GM18868 (cell line): Measurements from ENCODE around the gene FCER1G.
A peak's percentile ranks its signal among the peaks of the same experiment; 100 is the strongest.
"Not testable (repeated sequence)": the region's sequence is repeated elsewhere in the genome, so short reads cannot be mapped to it uniquely, and the experiment has no call there.

Source experiments
- ATAC-seq: cut with Tn5 transposase; IDR thresholded peaks from one replicate; pipeline ENCODE4 v1.9.1; 2021; ENCODE audit warnings: mild to moderate bottlenecking, moderate library complexity; ENCODE audit not compliant: unreplicated experiment

The FCER1G gene

DNA sequence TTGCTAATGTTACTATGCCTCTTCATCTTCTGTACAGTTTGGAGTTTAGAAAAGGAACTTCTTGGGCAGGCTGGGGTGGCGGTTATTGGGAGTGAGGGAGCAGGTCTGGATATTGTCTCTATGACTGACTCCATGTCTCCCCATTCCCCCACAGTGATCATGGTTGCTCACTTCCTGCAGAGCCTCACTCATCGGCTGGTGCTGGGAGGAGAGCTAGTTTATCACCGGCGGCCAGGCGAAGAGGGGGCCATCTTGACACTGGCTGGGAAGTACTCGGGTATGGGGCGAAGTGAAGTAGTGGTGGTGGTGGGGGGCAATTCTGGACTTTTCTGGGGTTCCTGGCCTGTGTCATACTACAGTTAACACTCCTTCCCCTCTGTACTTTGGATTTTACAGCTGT lies 12.9 kb downstream of the FCER1G start:
- ATAC-seq: no peak

DNA sequence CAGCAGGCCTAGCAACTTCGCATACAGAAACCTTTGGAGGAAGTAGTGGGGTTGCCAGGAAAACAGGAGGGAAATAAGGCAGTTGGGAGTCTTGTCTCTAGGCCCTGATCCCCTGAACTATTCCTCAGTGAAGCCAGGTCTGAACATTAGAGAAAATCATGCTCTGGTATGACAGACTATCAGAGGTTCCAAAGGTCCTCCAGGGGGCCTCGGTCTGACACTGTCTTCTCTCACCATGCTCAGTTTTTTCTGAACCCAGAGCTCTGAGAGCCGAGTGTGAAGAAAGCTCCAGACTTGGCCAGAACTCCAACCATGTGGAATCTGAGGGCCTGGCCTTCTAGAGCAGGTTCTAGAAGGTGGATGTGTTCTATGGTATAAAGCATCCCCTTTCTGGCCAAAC lies 14.8 kb downstream of the FCER1G start:
- no peak for ATAC-seq

DNA sequence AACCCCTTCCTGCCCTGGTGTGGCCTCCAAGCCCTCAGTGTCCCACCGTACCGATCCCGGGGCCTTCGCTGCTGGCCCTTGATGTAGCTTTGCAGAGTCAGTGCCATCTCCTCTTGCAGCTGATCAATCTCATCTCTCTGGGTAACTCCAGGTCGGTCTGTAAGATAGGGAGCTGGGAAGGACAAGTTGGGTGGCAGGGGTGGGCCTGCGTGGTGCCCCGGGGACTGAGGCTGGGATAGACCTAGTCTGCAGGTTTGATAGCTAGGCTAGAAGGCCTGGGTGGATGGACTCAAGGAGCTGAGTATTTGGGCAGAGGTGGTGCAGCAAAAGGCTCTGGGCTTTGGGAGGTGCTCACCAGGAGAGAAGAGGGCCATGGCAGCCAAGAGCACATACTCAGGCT lies 15.7 kb downstream of the FCER1G start:
- ATAC-seq: no peak

DNA sequence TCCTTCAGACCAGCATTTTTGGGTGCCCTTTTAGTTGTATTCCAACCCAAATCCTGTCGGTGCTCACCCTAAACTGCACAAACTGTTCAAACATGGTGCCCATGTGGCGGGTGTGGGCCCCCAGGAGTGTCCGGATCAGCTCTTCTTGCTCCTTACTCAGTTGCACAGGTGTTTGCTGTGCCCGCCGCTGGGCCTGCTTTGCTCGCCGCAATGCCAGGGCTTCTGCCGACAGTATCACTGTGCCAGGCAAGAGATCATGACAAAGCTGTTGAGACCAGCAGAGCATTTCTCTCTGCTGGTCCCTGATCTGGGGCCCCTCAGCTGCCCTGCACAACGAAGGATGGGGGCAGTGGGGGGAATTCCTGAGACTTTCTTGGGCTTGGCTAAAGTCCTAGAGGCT lies 18.0 kb downstream of the FCER1G start:
- no peak for ATAC-seq

DNA sequence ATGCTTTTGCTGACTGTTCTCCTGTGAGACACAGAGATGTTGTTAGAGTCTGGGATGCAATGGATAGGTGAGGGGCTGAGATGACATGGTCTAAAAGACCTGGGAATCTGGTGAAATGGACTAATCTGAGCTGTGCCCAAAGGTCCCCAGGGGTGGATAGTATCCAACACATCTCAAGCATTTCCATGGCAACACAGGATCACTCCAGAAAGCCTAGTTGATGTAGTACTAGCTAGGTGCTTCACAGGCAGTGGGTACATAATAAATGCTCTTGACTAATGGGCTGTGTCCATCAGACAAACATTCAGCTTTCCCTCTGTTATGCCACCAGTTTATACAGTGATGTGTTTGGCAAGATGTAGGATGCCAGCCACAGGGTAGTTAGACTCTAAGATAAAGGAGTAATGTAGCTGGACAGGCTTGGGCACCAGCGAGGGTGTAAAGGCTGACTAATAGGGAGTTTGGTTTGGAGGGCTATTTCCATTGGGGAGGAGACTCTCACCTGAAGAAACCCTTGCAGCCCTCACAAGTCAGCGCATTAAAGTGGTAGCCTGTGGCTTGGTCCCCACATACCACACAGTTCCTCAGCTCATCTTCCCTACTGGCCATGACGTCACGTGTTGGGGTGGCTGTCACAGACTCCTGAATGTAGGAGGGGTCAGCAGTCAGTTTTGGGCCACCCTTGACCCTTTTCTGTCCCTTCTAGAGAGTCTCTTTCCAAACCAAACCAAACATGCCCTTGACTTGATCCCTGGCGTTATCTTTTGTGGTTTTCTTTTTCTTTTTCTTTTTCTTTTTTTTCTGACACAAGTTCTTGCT lies 21.1 kb downstream of the FCER1G start:
- no peak for ATAC-seq

DNA sequence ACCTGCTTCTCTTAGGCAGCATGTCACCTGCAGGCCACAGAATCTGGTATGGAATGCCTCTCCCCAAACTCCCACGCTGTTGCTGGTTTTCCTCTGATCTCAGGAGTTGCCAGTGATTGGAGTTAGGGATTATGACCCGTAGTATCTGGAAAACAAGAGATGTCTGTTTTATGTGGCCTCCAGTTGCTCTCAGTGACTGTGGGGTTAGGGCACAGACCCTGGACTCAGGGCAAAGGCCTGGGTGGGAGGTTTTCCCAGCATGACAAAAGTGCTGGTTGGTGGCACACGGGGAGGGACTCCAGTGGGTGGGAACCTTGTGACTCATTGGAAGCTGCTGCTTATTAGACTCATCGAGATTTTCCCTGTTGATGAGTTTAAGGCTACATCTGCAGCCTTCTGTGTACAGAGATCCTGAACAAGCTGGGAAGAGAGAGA lies 23.0 kb downstream of the FCER1G start, which contains the start of gene NR1I3:
TSS of gene NR1I3 (minus strand) at position 165 of the 435 bp plus-strand sequence. CDS start 1,638 bp downstream, outside the sequence.
- ATAC-seq: no peak

DNA sequence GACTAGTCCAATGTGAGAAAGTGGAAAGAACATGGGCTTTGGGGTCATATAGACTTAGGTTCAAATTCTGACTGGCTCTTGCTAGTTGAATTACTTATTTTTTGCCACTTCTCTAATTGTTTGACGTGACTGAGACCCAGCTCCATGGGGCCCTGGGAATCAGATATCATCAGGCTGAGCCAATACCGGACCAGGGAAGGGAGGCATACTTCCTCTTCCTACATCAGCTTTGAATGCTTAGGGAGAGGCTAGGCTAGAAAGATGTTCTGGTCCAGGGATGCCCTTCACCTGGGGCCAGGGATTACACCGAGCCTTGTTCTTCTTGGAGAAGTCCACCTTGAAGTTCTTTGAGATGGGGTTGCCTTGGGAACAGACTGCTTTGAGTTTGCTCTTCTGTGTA lies 26.6 kb downstream of the FCER1G start:
- ATAC-seq: no peak

DNA sequence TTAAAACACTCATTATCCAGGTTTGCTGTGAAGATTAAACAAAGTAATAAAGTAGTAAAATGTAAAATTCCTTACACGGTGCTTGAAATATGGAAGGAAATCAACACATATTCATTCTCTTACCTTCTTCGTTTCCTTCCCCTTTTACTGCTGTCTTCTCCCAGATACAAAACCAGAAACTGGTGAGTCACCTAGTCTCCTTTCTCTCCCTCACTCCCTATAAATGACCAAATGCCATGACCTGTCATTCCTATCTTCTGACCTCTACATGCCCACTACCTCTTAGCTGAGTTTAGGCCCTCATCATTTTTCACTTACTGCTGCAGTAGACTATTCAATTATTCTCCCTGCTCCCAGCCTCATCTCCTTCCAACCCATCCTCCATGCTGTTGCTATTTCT lies 27.2 kb downstream of the FCER1G start:
- no peak for ATAC-seq

DNA sequence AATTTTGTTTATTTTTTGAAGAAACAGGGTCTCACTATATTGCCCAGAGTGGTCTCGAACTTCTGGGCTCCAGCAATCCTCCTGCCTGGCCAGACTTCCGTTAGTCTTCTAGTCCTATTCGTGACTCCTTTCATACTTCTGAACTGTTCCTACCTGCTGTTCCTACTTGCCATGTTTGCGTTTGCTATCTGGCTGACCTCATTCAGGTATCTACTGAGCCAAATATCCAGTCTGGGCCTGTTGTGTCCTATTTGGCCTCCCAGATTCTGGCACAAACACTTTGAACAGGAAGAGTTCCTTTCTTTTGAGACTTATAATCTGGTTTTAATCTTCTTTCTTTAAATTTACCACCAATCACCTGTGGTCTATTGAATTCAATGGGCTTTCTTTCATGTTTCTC lies 29.8 kb downstream of the FCER1G start:
- ATAC-seq: no peak

DNA sequence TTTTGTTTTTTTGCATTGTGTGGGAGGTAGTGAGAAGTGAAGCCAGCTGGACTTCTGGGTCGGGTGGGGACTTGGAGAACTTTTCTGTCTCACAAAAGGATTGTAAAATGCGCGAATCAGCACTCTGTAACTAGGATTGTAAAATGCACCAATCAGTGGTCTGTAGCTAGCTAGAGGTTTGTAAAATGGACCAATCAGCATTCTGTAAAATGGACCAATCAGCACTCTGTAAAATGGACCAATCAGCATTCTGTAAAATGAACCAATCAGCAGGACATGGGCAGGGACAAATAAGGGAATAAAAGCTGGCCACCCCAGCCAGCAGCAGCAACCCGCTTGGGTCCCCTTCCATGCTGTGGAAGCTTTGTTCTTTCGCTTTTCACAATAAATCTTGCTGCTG lies 35.0 kb downstream of the FCER1G start:
- not testable (repeated sequence) for ATAC-seq

DNA sequence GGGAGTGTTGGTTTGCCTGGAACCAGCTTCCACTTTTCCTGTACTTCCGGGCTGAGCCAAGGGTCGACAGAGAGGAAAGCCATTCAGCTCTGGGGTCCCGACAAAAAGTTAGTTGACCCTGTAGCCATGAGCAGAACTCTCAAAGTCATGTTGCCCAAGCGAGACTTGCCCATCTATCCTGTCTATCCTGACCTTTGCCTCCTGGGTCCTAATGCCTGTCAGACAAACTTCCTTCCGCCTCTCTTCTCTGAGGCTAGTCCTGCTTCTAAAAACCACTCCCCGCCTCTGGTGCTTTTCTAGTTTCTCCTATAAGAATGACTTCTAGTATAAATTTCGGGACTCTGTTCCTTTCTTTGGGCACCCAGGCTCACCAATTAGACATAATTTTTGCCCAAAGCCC lies 35.7 kb downstream of the FCER1G start:
- no peak for ATAC-seq

DNA sequence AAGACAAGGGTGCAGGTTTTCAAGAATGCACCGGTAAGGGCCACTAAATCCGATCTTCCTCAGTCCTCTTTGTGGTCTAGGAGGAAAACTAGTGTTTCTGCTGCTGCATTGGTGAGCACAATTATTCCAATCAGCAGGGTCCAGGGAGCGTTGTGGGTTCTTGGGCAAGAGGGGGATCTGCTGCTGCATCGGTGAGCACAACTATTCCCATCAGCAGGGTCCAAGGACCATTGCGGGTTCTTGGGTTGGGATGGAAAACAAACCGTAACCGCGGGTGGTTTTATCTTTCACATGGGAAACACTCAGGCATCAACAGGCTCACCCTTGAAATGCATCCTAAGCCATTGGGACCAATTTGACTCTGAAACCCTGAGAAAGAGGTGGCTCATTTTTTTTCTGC lies 36.5 kb downstream of the FCER1G start:
- ATAC-seq: no peak

DNA sequence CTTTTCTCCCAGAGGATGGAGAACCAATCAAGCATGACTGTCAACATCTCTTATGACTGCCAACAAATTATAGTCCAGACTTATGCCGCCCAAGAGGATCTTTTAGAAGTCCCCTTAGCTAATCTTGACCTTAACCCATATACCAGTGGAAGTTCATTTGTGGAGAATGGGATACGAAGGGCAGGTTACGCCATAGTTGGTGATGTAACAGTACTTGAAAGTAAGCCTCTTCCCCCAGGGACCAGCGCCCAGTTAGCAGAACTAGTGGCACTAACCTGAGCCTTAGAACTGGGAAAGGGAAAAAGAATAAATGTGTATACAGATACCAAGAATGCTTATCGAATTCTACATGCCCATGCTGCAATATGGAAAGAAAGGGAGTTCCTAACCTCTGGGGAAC lies 40.2 kb downstream of the FCER1G start:
- not testable (repeated sequence) for ATAC-seq

DNA sequence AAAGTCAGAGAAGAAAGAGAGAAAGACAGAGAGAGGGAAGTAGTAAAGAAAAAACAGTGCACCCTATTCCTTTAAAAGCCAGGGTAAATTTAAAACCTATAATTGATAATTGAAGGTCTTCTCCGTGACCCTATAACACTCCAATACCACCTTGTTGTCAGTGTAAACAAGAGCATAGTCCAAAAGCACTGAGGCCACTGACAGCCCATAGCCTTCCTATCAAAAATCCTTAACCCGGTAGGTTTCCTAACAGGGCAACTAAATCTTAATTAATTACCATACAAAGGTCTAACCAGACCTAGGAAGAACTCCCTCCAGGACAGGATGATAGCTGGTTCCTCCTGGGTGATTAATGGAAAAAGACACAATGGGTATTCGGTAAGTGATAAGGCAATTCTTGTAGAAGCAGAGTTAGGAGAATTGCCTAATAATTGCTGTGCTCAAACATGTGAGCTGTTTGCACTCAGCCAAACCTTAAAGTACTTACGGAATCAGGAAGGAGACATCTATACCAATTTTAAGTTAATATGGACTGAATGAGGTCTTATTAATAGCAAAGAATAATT lies 40.9 kb downstream of the FCER1G start:
- not testable (repeated sequence) for ATAC-seq

DNA sequence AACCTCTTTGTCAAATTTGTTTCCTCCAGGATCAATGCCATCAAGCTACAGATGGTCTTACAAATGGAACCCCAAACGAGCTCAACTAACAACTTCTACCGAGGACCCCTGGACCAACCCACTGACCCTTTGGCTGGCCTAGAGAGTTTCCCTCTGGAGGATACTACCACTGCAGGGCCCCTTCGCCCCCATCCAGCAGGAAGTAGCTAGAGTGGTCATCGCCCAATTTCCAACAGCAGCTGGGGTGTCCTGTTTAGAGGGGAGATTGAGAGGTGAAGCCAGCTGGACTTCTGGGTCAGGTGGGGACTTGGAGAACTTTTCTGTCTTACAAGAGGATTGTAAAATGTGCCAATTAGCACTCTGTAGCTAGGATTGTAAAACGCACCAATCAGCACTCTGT lies 42.0 kb downstream of the FCER1G start:
- ATAC-seq: not testable (repeated sequence)

DNA sequence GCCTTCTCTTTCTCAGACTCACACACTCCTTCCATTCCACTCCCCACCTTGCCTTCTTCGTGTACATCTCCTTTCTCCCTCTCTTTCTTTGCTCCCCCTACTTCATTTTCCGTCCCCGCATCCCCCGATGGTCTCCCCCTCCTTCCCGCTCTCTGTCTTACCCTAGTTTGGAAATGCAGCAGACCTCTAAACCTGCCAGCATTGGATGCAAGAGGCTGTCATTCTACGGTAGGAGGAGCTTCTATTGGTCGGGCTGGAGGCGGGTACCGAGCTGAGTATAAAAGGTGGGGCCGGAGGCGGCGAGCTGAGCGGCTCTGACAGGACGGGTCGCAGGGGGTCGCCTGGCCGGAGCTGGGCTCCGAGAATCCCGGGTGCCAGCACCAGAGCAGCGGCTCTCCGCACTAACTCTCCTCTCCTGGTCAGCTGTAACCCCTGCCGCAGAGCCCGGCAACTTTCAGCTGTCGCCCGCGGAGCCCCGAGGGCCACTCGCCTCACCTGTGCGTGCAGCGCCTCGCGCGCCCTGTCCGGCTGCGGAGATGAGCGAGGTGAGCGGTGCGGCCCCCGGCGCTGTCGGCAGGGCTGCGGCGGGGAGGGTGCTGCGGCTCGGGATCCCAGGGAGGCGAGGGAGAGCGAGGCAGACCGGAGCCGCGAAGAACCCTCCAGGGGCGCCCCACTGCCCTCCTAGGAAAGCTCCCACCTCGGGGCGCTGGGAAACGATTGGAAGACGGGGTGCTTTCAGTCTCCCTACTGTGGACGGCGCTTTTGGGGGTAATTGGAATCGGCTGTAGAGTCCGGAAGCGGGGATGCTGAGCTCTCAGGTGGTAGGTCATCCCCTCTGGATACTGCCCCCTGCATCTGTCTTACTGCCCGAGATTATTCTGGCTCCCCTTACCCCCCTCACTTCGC lies 43.6 kb downstream of the FCER1G start, which contains the start of gene PCP4L1:
TSS of gene PCP4L1 (plus strand) at position 307 of the 906 bp plus-strand sequence. CDS start at position 537, 230 bp downstream.
- peak; percentile 72 for ATAC-seq

DNA sequence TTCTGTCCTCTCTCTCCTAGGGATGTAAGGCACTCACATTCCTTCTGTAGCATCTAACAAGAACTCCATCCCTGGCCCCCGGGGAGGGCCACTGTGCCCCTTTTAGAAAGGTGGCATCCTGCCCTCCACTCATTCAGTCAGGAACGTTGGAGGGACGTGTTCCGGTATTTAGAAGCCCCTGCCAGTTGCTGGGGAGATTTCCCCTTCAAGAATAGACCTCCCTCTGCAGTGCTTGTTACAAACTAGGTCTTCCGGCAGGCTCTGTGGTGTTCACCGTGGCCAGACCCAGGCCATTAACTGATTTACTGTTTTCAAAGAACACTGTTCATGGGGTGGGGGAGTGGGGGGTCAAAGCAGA lies 44.2 kb downstream of the FCER1G start:
- ATAC-seq: no peak

DNA sequence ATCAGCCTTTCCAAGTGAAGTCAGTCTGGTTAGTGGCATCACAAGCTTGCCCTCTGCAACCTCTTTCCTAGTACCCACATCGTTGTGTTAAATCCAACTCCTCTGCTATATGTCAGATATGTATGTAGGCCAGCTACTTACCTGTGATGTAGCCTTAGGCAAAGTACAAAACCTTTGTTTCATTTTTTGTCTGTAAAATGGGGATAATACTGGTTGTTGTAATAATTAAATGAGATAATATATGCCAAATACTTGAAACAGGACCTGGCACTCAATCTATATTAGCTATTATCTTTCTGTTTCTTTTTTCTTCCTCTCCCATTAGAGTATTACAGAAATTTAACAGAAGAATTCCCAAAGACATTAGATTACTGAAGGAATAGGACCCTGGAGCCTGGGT lies 44.7 kb downstream of the FCER1G start:
- no peak for ATAC-seq

DNA sequence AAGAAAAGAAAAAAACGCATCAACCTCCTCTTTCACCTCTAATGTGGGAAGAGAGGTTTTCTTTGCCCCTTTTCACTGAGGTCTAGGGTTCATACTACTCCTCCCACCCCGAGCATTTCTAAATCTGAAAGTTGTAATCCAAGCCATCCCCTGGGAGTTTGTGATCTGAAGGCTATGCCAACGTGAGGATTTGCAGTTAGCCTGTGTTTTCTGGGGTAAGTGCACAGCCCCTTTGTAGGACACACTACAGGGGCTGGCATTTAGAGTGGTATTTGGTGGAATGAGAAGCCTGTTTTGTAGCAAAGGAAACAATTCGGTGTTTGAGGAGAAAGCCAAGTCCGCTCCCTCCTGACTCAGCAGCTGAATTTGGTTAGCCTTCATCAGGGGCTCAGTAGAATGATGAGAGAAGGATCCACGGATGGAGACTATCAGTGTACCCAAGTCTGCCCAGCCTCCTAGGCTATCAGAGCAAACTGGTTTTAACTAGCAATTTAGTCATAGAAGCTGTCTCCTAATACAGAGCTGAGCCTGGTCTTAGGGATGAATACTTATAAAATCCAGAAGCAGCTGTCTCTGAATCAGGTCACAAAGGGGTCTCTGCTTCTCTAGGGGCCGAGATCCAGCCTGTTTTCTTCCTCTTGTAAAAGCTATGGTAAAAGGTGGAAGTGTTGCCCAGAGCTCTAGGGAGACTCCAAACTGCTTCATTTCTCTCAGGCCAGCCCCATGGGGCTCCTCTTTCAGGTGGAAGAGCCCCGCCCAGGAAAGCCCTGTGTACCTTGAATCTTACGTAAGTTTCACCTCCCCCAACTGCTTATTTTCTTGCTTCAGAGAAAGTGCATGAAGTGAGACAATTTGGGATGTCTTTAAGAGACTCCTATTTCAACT lies 45.5 kb downstream of the FCER1G start:
- peak; percentile 41 for ATAC-seq
